GM19452 (cell line): ENCODE measurements around the gene PTPRH.
"Not testable (repeated sequence)": the region's sequence is repeated elsewhere in the genome, so short reads cannot be mapped to it uniquely, and the experiment has no call there.

Source experiments
- ATAC-seq: cut with Tn5 transposase; IDR thresholded peaks from one replicate; pipeline ENCODE4 v1.9.1; 2021; ENCODE audit not compliant: unreplicated experiment

PTPRH gene

GRCh38 chr19:55189403-55189835 is 19.9 kb downstream of the PTPRH start:
- no peak for ATAC-seq

- no peak for ATAC-seq
Measured at GRCh38 chr19:55188625-55189024, 20.7 kb downstream of the PTPRH start.

GRCh38 chr19:55186080-55186479 is 23.2 kb downstream of the PTPRH start:
- ATAC-seq = no peak

GRCh38 chr19:55181740-55182139 is 27.6 kb downstream of the PTPRH start:
- no peak for ATAC-seq

GRCh38 chr19:55179606-55180484 is 29.5 kb downstream of the PTPRH start, which contains the start of gene SYT5:
TSS of gene SYT5 (minus strand) at chr19:55180289. CDS start at chr19:55179041, 1,248 bp downstream.
- ATAC-seq = no peak

DNA sequence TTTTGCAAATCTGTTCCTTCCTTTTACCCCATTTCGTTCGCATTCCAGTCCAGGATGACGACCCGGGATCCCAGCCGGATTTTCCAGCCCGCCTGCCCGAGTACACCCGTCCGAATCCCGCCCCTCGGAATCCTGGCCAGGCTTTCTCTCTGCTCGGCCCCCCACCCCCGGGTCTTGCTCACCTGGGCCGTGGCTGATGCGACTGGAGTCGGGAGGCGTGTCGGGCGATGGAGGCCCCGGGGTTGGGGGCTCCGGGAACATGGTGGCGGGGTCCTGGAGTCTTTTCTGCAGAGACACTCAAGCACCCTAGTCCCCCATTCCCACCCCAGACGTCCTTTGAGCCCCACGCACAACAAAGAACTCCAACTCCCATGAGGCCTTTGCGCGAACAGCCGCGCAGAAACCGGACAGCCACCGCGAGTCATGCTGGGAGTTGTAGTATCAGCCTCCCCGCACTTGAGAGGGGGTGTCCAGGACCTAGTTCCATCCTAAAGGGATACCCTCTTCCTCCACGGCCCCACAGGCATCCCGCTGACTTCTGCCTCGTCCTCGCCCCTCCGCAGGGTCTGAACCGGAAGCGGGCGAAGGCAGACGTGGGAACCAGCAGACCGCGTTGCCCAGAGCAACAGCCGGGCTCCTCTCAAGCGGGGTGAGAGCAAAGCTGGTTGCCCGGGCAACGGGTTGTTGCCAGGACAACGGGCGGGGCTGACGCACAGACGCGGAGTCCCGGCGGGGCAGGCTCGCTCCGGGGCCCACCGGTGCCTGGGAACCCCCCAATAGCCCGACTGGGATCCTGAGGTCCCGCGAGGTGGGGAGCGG is 30.3 kb downstream of the PTPRH start:
- peak; percentile 85 for ATAC-seq

GRCh38 chr19:55176076-55176475 is 33.2 kb downstream of the PTPRH start:
- no peak for ATAC-seq

- ATAC-seq = no peak
Measured at GRCh38 chr19:55175117-55175867, 34.0 kb downstream of the PTPRH start.

DNA sequence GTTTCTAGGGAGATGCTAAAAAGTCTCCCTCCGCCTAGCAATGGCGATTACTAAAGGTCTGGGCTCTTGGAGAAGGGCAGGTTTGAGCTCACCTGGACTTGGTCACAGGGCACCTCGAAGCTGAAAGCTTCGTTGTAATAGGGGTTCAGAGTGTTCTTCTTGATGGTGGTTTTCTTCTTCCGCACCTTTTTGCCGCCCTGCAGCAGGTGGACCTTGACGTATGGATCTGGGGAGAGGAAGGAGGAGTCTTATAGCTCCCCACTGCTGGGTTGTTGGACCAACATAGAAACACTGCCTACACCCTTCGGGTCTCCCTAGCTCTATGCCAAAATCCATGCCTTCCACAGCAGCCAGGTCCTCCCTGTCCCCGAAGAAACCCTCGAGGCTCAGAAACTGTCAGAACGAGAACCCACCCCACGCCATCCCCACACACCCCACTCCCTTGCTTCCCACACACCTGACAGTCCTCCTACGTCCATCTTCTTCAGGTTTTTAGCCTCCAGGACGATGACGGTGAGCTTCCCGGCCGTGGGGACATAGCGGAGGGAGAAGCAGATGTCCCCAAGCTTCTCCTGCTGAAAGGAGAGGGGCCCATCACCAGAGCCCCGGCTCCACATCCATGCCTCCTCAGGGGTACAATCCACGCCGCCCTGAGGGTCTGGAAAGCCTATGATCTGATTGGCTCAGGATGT is 34.7 kb downstream of the PTPRH start:
- no peak for ATAC-seq

- no peak for ATAC-seq
Measured at GRCh38 chr19:55173714-55174409, 35.4 kb downstream of the PTPRH start.

DNA sequence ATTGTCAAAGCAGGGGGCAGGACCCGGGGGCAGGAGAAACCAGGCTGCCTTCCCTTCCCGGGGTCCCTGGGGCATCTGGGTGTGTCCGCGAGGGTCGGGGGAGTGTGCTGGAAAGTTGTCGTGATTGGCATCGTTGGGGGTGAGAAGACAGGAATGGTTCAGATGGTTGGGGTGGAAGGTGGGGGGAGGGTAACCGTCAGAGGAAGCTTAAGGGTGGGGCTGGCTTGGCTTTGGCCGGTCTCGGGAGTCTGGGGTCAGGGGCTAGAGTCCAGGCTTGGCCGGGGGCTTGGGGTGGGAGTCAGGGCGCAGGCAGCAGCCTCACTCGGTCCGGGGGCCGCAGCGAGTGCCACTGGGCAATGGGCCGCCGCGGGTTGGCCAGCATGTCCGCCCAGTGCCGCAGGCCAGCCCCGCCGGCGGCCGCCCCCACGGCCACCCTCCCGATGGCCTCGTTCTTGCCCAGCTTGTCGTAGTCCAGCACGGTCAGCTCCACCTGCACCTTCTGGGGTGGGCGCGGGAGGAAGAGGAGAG is 36.1 kb downstream of the PTPRH start:
- ATAC-seq = no peak

DNA sequence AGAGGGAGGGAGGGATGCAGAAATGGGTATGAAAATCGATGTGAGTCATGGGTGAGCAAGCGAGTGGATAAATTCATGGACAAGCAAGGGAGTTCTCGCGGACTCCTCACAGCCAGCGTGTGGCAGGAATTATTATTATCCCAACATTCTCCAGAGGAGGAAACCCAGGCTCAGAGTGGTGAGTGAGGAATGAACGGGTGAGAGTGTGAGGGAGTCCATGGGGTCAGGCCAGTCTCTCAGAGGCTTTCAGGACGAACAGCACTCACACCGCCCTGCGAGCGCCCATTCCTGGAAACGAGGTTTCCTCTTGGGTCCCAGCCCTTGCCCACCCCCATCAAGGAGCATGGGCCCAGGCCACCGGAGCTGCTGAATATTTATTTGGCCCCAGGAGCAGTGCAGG is 36.6 kb downstream of the PTPRH start:
- no peak for ATAC-seq

GRCh38 chr19:55172318-55172717 is 37.0 kb downstream of the PTPRH start:
- ATAC-seq = not testable (repeated sequence)

DNA sequence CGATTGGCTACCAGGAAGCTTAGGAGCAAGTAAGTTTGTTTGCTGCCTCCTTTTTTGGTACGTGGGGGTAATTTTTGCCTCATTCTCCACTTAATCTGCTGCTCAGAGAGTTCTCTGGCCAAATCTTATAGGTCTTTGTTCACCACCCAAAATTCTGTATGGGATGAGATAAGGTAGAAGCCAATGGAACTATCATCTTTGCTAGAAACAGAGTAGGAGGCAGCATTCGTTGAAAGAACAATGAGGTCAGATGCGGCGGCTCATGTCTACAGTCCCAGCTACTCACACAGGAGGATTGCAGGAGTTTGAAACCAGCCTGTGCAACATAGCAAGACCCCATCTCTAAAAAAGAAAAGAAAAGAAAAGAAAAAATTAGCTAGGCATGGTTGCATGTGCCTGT is 37.9 kb downstream of the PTPRH start:
- ATAC-seq = no peak

GRCh38 chr19:55169136-55169535 is 40.2 kb downstream of the PTPRH start:
- no peak for ATAC-seq

GRCh38 chr19:55166530-55167268 is 42.6 kb downstream of the PTPRH start, which contains the start of gene DNAAF3:
TSS of gene DNAAF3 (minus strand) at chr19:55166613. CDS start at chr19:55166413, 200 bp downstream.
- ATAC-seq = peak; percentile 71

DNA sequence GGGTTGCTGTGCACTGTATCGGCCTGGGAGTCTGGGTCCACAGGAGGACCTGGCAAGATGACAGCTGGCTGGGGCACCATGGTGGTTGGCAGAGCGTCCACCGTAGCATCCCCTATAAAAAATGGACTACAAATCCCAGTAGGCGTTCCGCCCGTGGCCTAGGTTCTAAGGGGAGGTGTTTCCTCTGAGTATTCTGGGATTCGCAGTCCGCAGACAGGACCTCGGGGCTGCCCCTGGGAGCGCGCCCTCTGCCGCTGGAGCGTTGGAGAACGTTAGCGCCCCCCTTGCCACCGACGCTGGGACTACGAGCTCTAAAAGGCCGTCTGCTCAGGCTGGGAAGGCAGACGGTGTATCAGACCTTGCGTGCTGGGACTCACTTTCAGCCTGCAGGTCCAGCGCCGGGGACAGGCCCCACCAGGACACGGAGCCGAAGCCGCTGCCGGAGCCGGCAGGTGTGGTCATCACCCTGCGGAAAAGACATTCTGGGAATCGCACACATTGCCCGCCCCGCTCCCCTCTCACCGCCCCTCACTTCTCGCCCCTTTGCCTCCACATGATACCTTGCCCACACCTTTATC is 43.3 kb downstream of the PTPRH start:
- ATAC-seq = no peak

- ATAC-seq = no peak
Measured at GRCh38 chr19:55161571-55162322, 47.6 kb downstream of the PTPRH start.
